Rectal smooth muscle tissue (tissue), 1 donor: Measurements from ENCODE around the gene RHOC.

Experiments used
- H3K27ac ChIP-seq: one replicate; pipeline ENCODE4 v1.7.0; 2013; ENCODE audit warnings: low read depth, low read length, inconsistent platforms
- H3K27me3 ChIP-seq: one replicate; pipeline ENCODE4 v1.7.0; 2013; ENCODE audit warnings: low read length; ENCODE audit not compliant: control insufficient read depth, insufficient read depth
- H3K36me3 ChIP-seq: one replicate; pipeline ENCODE4 v1.7.0; 2013; ENCODE audit warnings: low read length; ENCODE audit not compliant: control insufficient read depth, insufficient read depth
- H3K4me1 ChIP-seq: one replicate; pipeline ENCODE4 v1.7.0; 2013; ENCODE audit warnings: low read length; ENCODE audit not compliant: control insufficient read depth, insufficient read depth
- H3K4me3 ChIP-seq: one replicate; pipeline ENCODE4 v1.7.0; 2013; ENCODE audit warnings: low read length
- H3K9ac ChIP-seq: one replicate; pipeline ENCODE4 v1.7.0; 2013; ENCODE audit warnings: low read length

RHOC gene

DNA sequence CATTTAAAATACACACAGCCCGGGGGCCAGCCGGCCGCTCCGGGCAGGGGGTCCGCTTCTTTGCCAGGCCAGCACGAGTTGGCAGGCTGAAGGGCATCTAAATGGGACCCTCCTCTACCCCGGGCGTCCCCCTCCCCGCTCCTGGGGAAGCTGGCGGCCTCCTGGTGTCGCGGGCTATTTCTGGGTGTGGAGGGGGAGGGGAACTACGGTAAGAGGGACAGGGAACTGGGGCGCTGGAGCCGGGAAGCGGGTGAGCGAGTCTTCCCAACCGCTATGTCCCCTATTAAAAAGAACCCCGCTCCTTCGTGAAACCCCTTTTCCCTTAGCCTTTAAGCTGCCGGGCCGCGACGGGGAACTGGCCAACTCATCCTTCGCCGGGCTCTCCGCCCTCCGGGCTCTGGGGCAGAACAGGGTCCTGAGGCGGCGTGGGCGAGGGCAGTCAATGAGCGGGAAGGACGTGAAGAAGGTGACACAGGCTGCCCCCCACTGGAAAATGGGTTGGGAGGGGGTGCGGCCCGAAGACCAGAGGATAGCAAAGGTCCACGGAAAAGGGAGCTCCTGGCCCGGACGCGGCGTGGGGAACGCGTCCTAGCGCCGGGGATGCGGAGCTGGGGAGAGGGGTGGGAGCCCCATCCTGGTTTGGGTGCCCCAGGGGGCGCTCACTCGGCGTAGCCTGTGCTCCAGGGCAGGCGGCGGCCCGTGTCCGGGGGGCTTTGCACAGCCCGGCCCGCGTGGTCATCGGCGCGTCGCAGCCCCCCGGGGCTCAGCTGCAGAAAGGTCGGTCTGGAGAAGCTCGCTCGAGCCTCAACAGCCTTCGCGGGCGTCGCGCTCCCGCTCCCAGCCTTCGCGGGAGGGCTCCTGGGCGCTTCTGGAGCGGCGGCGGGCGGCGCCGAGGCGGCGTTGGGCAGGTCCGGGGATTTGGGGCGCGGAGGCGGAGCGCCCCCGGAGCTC is 7.7 kb upstream of the RHOC start:
- no peak overlapping the region for H3K27ac ChIP-seq
- H3K4me3 ChIP-seq = peak overlapping the region; percentile 63
- H3K36me3 ChIP-seq = no peaks in the 10 kb centered on the region
- peaks cover 8% of the 10 kb centered on the region for H3K4me1 ChIP-seq
- H3K9ac ChIP-seq = no peak overlapping the region
- peaks cover 3% of the 10 kb centered on the region for H3K27me3 ChIP-seq

DNA sequence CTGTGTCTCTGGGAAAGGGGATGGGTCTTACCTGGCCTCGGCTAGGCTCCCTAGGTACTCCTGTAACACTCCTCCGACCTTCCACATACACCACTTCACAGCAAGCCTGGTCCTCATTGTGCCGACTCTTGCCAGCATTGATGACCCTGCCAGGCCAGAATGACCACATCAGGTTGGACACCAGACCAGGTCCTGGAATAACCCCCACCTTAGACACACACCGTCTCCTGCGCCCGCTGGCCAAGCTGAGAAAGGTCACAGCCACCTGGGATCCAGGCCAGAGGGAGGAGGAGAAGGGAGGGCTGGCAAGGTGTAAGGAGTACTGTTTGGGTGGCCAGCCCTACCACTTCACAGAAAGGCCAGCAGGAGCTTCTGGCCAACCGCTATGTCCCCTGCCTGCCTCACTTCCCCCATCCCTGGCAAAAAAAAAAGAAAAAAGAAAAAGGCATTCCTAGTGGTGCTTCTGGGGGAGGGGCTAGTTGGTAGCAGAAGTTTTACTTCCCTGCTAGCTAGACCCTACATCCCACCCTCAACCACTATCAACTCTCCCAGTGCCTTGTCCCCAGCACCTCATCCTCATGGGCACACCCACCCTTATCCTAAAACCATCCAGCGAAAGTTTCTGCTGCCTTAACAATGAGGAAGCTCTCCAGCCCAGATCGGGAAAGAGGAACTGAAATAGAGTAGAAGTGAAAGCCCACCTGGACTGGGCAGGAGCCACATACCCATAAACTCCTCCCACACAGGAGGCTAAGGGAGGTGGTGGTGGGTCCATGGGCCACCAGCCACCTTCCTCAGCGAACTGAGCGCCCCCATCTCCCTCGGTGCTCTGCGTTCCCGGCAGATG is 6.8 kb upstream of the RHOC start:
- Histone ChIP-seq H3K36me3 (no peaks in the 10 kb centered on the region), H3K27ac (no peak overlapping the region), H3K4me1 (peaks cover 8% of the 10 kb centered on the region), H3K9ac (no peak overlapping the region), H3K4me3 (peak overlapping the region; percentile 63), H3K27me3 (peaks cover 3% of the 10 kb centered on the region)

DNA sequence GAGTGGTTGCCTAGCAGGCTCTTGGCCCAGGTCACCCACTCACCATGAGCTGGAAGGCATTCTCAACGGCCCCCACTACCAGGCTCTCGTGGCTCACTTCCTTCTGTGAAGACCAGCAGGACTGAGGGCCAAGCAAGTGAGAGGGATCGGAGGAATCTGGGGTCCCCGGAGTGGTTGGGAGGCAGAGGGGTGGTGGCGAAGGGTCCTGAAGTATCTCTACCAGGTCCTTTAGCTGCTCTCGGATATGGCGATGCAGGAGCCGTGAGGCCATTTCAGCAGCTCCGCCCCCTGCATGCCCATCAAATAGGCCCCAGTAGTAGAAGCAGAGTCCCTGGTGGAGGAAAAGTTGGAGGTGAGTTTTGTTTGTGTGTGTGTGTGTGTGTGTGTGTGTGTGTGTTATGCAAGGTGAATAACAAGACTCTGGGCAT is 5.8 kb upstream of the RHOC start:
- H3K9ac ChIP-seq = no peak overlapping the region
- no peak overlapping the region for H3K4me3 ChIP-seq

DNA sequence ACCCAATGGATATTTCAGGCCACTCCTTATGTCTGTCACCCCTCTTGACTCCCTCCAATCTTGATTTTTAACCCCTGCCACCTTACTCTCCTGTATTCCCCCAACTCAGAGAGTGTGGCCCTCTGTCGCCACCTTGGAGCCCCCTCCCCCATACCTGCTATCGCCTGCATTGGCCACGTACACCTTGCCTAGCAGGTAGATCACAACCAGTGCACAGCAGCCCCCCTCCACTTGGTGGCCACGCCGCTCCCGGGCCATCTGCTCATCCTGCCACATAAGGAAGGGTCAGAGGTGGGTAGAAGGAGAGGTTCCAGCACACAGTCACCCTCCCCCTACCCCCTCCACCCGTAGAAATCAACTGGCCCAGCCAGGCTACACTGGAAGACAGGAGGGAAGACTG is 5.3 kb upstream of the RHOC start:
- Histone ChIP-seq H3K9ac (no peak overlapping the region), H3K27me3 (peaks cover 2% of the 10 kb centered on the region), H3K36me3 (no peaks in the 10 kb centered on the region), H3K27ac (no peak overlapping the region), H3K4me3 (no peak overlapping the region), H3K4me1 (peaks cover 8% of the 10 kb centered on the region)

More for the DNA sequence above, 5.8 kb upstream of the RHOC start:
- Histone ChIP-seq H3K27me3 (peaks cover 3% of the 10 kb centered on the region), H3K4me1 (peaks cover 8% of the 10 kb centered on the region), H3K27ac (no peak overlapping the region), H3K36me3 (no peaks in the 10 kb centered on the region)

DNA sequence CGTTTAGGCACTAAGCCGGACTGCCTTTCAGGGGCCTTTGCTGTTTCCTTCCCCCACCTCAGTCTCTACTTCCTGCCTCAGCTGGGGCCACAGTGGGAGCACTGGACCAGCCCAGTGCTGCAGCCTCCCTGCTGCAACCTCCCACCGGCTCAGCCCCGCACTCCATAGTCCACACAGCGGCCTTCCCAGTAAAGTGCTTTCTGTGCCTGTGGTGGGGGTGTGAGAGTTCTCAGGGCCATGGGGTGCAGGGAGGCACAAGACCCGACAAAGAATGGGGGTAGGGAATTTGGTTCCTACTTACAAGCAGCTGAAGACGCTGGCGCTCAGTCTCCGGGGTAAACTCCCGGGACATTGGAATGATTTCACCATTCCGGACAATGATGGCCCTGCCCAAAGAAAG is 4.7 kb upstream of the RHOC start:
- peaks cover 1% of the 10 kb centered on the region for H3K27me3 ChIP-seq
- H3K4me1 ChIP-seq = peaks cover 8% of the 10 kb centered on the region
- no peak overlapping the region for H3K27ac ChIP-seq
- no peak overlapping the region for H3K4me3 ChIP-seq
- no peak overlapping the region for H3K9ac ChIP-seq
- H3K36me3 ChIP-seq = no peaks in the 10 kb centered on the region

DNA sequence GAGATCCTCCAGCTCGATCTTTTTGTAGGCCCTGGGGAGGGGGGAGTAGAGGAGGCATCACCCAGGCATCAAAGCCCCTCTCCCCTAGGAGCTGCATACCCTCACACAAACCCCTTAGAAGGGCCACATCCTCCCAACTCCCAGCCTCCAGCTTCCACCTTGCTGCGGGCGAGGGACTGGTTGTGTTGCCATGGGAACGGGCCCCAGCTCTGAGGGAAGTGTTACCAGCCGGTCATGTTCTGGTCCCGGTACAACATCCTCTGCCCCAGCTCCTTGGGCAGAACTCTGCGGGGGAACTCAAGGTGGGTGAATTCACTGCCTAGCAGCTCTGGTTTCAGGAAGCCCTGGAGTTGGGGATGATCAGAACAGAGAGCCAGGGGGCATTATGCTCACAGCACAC is 4.1 kb upstream of the RHOC start:
- H3K9ac ChIP-seq = no peak overlapping the region
- no peak overlapping the region for H3K27ac ChIP-seq
- H3K4me1 ChIP-seq = peaks cover 7% of the 10 kb centered on the region
- H3K27me3 ChIP-seq = peaks cover 1% of the 10 kb centered on the region
- H3K36me3 ChIP-seq = no peaks in the 10 kb centered on the region
- H3K4me3 ChIP-seq = no peak overlapping the region

GRCh38 chr1:112710586-112710985 is 3.7 kb upstream of the RHOC start:
- Histone ChIP-seq H3K4me3 (no peak overlapping the region), H3K36me3 (no peaks in the 10 kb centered on the region), H3K27me3 (peaks cover 1% of the 10 kb centered on the region), H3K4me1 (peaks cover 7% of the 10 kb centered on the region), H3K9ac (no peak overlapping the region), H3K27ac (no peak overlapping the region)

DNA sequence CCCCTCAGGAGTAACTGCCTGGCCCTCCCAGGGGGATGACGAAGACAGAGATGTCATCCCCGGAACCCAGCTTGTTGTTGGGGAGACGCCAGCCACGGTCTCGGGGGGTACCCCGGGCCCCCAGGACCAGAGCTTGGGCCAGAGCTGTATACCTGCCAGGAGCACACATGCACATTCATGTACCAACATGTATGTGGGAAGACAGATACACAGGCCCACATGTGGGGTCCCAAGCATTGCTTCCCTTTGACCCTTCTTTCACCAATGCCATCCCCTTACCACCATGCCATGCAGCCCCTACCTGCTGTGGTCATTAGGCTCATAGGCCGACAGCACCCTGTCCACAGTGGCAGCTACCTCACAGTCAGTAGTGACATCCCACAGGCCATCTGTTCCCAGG is 3.2 kb upstream of the RHOC start:
- peaks cover 1% of the 10 kb centered on the region for H3K27me3 ChIP-seq
- no peak overlapping the region for H3K4me3 ChIP-seq

GRCh38 chr1:112708489-112708888 is 1.6 kb upstream of the RHOC start:
- Histone ChIP-seq H3K4me1 (peaks cover 16% of the 10 kb centered on the region), H3K9ac (no peak overlapping the region), H3K27ac (no peak overlapping the region), H3K4me3 (no peak overlapping the region), H3K36me3 (no peaks in the 10 kb centered on the region), H3K27me3 (no peaks in the 10 kb centered on the region)

More for the DNA sequence above, 3.2 kb upstream of the RHOC start:
- H3K27ac ChIP-seq = no peak overlapping the region
- no peaks in the 10 kb centered on the region for H3K36me3 ChIP-seq
- no peak overlapping the region for H3K9ac ChIP-seq
- peaks cover 9% of the 10 kb centered on the region for H3K4me1 ChIP-seq

- Histone ChIP-seq H3K9ac (no peak overlapping the region), H3K36me3 (no peaks in the 10 kb centered on the region), H3K27me3 (no peaks in the 10 kb centered on the region), H3K27ac (no peak overlapping the region), H3K4me1 (peaks cover 16% of the 10 kb centered on the region), H3K4me3 (no peak overlapping the region)
These were observed 1.1 kb upstream of the RHOC start for GRCh38 chr1:112708002-112708448.

- peaks cover 18% of the 10 kb centered on the region for H3K4me1 ChIP-seq
- no peaks in the 10 kb centered on the region for H3K27me3 ChIP-seq
- peaks cover under 1% of the 10 kb centered on the region for H3K36me3 ChIP-seq
- H3K27ac ChIP-seq = peak overlapping the region; percentile 89
- H3K9ac ChIP-seq = no peak overlapping the region
- H3K4me3 ChIP-seq = peak overlapping the region; percentile 79
These were observed 484 bp upstream of the RHOC start for GRCh38 chr1:112707221-112708001.
